Body of pancreas (tissue), 4 donors: ENCODE measurements around the gene DSCAM.

Experiments used
- POLR2A ChIP-seq, 3 donors: fragments of 450-650 bp; IDR thresholded peaks; one replicate each; pipeline ENCODE4 v1.6.1; 2016; ENCODE audit warnings: antibody characterized with exemption in 3 of 3, mild to moderate bottlenecking in 2 of 3
- TF ChIP-seq, protein P1 (sequence below), 7 experiments: fragments of 450-650 bp in 4 of 7; fragments of 200-600 bp in 3 of 7; sonication (generic) in 3 of 7; IDR thresholded peaks; one replicate each; pipeline ENCODE4 v1.5.1; 2016 to 2019; ENCODE audit warnings: antibody characterized with exemption in 7 of 7

DNA sequence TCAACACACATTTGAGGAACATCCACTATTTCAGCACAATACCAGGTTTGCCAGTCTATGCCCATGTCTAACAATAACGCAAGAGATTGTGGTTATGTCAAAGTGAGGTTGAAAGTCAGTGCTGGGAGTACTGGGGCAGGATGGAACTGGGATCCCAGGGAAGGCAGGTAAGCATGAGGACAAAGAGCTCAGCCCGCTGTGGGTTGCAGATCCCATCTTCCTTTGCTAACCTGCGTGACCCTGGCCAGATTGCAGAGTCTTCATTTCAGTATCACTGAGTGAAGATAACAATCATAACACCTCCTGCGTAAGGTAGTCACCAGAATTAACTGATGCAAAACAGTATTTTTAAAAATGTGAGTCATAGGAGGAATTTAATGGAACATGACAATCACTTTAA lies 729.7 kb downstream of the DSCAM start:
- TF ChIP-seq, protein P1, sequence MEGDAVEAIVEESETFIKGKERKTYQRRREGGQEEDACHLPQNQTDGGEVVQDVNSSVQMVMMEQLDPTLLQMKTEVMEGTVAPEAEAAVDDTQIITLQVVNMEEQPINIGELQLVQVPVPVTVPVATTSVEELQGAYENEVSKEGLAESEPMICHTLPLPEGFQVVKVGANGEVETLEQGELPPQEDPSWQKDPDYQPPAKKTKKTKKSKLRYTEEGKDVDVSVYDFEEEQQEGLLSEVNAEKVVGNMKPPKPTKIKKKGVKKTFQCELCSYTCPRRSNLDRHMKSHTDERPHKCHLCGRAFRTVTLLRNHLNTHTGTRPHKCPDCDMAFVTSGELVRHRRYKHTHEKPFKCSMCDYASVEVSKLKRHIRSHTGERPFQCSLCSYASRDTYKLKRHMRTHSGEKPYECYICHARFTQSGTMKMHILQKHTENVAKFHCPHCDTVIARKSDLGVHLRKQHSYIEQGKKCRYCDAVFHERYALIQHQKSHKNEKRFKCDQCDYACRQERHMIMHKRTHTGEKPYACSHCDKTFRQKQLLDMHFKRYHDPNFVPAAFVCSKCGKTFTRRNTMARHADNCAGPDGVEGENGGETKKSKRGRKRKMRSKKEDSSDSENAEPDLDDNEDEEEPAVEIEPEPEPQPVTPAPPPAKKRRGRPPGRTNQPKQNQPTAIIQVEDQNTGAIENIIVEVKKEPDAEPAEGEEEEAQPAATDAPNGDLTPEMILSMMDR (IDR thresholded peaks at IDR 0.05): no peak
- no peak for TF ChIP-seq POLR2A (IDR thresholded peaks at IDR 0.05)
